HAP-1 (cell line): ENCODE data around the gene ADAMTS17.

Experiments
- DNase-seq, 2 experiments: peaks; one replicate each; pipeline ENCODE4 v3.0.0-alpha.2; 2016 to 2020; ENCODE audit warnings: low spot score in 2 of 2
- H3K27me3 ChIP-seq: fragments of 250-450 bp; sonication (Bioruptor Pico); 2 replicates; pipeline ENCODE4 v1.5.1; 2020; ENCODE audit warnings: low read depth, mild to moderate bottlenecking, moderate library complexity
- H3K36me3 ChIP-seq: fragments of 250-450 bp; sonication (Bioruptor Pico); replicated peaks from 2 replicates; pipeline ENCODE4 v1.5.1; 2020; ENCODE audit warnings: mild to moderate bottlenecking
- H3K4me1 ChIP-seq: fragments of 250-450 bp; sonication (Bioruptor Pico); 2 replicates; pipeline ENCODE4 v1.5.1; 2020; ENCODE audit warnings: mild to moderate bottlenecking
- H3K4me3 ChIP-seq: fragments of 250-450 bp; sonication (Bioruptor Pico); 2 replicates; pipeline ENCODE4 v1.5.1; 2020; ENCODE audit warnings: mild to moderate bottlenecking, moderate library complexity
- H3K9me3 ChIP-seq: fragments of 250-450 bp; sonication (Bioruptor Pico); 2 replicates; pipeline ENCODE4 v1.5.1; 2020; ENCODE audit warnings: mild to moderate bottlenecking, moderate library complexity
- in situ Hi-C: fragments of 300-500 bp; cut with MboI; formaldehyde crosslinking; loops from 3 replicates; pipeline ENCODE4 v1.14.3; 2020; ENCODE audit warnings: low sequenced_read_pairs, inconsistent platforms, mixed read lengths

ADAMTS17 gene

DNA sequence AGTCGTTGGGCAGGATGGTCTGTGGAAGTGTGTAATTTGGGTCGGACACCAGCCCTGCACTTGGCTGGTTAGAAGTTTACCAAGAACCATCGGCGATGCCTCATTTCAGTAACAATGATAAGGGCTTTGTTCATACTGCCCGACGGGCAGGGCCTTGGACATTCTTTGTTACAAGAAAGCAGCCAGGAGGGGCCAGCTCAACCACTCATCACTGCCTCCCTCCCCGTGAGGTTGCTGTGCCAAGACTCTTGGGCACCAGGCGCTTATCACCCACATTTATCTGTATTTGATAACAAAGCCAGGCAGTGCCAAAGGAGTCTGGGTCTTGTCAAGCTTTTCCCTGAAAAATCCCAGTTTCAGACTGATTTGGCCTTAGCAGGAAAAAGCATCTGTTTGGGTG is 235.0 kb downstream of the ADAMTS17 start:
- Histone ChIP-seq H3K4me1 (no peaks in the 10 kb centered on the region), H3K9me3 (no peaks in the 10 kb centered on the region), H3K27me3 (no peaks in the 10 kb centered on the region), H3K4me3 (no peak overlapping the region), H3K36me3 (no peaks in the 10 kb centered on the region)
- no peak for DNase-seq
- in situ Hi-C loops = no loop called here

DNA sequence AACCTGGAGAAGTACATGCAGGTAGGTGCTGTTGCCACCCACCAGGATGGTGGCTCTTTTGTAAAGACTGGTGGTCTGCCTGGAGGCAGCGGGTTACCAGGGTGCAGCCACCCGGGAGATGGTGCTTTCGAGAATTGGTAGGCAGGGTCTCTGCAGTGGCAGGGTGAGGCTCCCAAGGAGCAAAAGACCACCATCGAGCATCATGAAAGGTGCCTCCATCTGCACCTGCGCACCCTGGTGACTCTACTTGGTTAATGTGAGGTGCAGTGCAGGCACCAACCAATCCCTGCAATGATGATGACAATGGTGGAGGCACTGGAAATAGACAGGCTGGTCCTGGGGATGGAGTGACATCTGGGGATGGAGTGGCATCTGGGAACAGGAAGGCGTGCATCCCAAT is 236.7 kb downstream of the ADAMTS17 start:
- in situ Hi-C loops = no loop called here
- no peaks in the 10 kb centered on the region for H3K27me3 ChIP-seq
- no peak for DNase-seq

GRCh38 chr15:100104245-100104644 is 237.5 kb downstream of the ADAMTS17 start:
- no peak for DNase-seq
- no peaks in the 10 kb centered on the region for H3K4me1 ChIP-seq
- no peaks in the 10 kb centered on the region for H3K27me3 ChIP-seq
- H3K4me3 ChIP-seq = no peak overlapping the region
- in situ Hi-C loops = no loop called here
- no peaks in the 10 kb centered on the region for H3K9me3 ChIP-seq
- H3K36me3 ChIP-seq = no peaks in the 10 kb centered on the region

More for the DNA sequence above, 236.7 kb downstream of the ADAMTS17 start:
- H3K9me3 ChIP-seq = no peaks in the 10 kb centered on the region
- no peaks in the 10 kb centered on the region for H3K36me3 ChIP-seq
- no peak overlapping the region for H3K4me3 ChIP-seq
- no peaks in the 10 kb centered on the region for H3K4me1 ChIP-seq

GRCh38 chr15:100103828-100104227 is 237.9 kb downstream of the ADAMTS17 start:
- Histone ChIP-seq H3K27me3 (no peaks in the 10 kb centered on the region), H3K4me3 (no peak overlapping the region), H3K4me1 (no peaks in the 10 kb centered on the region), H3K36me3 (no peaks in the 10 kb centered on the region), H3K9me3 (no peaks in the 10 kb centered on the region)
- in situ Hi-C loops = no loop called here
- DNase-seq = no peak

GRCh38 chr15:100101426-100102089 is 240.2 kb downstream of the ADAMTS17 start:
- H3K27me3 ChIP-seq = no peaks in the 10 kb centered on the region
- no peak overlapping the region for H3K4me3 ChIP-seq
- no peaks in the 10 kb centered on the region for H3K4me1 ChIP-seq
- in situ Hi-C loops = no loop called here
- no peaks in the 10 kb centered on the region for H3K36me3 ChIP-seq
- no peaks in the 10 kb centered on the region for H3K9me3 ChIP-seq
- no peak for DNase-seq

- Histone ChIP-seq H3K27me3 (no peaks in the 10 kb centered on the region), H3K4me1 (no peaks in the 10 kb centered on the region), H3K36me3 (no peaks in the 10 kb centered on the region), H3K9me3 (no peaks in the 10 kb centered on the region), H3K4me3 (no peak overlapping the region)
- no peak for DNase-seq
- in situ Hi-C loops = no loop called here
Observed at GRCh38 chr15:100100926-100101325, 240.8 kb downstream of the ADAMTS17 start.

DNA sequence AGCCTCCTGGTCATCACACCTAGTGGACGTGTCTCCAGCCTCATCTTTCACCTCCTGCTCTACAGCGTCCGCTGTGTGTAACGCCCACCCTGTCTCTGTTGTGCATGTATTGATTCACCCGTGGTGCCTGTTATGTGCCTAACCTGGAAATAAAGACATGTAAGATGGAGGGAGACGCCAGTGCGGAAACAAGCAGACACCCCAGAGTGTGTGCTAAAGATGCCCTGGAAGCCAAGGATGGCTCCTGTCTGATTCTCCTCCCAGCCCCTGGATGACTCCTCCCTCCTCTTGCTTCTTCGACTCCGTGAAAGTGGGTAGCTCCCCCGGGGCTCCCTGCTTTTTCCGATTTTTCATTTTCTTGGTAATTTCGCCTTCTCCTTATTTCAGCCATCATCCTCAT is 241.8 kb downstream of the ADAMTS17 start:
- no peaks in the 10 kb centered on the region for H3K36me3 ChIP-seq
- no peaks in the 10 kb centered on the region for H3K9me3 ChIP-seq
- H3K4me3 ChIP-seq = no peak overlapping the region
- H3K4me1 ChIP-seq = no peaks in the 10 kb centered on the region
- no peak for DNase-seq
- in situ Hi-C loops = no loop called here
- no peaks in the 10 kb centered on the region for H3K27me3 ChIP-seq

- DNase-seq = no peak
Observed at GRCh38 chr15:100098705-100099104, 243.1 kb downstream of the ADAMTS17 start.

DNA sequence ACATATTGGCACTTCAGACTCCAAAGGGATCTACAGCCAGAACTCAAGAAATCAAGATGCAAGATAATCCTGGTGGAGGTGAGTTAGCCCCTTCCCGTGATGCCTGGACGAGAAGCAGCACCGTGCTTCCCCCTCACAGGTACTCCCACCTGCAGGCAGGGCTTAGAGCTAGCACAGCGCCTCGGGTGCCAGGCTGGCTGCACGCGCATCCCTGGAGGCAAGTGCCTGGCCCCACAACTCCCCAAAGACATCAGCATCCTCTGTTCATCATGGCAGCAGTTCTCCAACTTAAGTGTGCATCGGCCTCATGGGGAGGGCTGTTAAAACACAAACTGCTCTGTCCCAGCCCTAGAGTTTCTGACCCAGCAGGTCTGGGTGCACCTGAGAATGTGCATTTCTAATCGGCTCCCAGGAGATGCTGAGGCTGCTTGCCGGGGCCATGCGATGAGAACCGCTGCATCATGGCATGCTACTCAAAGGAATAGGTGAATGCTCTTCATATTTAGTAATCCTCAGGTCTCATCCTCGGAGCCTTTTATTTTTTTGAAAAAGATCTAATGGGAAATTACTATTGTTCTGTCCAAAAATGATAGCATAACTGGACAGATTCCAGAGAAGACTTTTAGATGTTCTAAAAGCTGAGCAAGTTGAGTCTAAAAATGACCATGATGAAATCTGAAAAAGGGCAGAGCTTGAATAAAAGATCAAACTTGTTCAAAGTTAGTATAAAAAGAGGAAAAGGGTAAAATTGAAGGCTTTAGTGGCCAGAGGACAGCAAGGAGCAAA is 244.2 kb downstream of the ADAMTS17 start:
- Histone ChIP-seq H3K36me3 (no peaks in the 10 kb centered on the region), H3K4me3 (no peak overlapping the region), H3K9me3 (no peaks in the 10 kb centered on the region), H3K4me1 (no peaks in the 10 kb centered on the region), H3K27me3 (no peaks in the 10 kb centered on the region)
- in situ Hi-C loops = no loop called here
- DNase-seq = no peak

More at GRCh38 chr15:100098705-100099104, 243.1 kb downstream of the ADAMTS17 start:
- no peaks in the 10 kb centered on the region for H3K27me3 ChIP-seq
- in situ Hi-C loops = no loop called here
- no peaks in the 10 kb centered on the region for H3K36me3 ChIP-seq
- H3K9me3 ChIP-seq = no peaks in the 10 kb centered on the region
- H3K4me1 ChIP-seq = no peaks in the 10 kb centered on the region
- no peak overlapping the region for H3K4me3 ChIP-seq

DNA sequence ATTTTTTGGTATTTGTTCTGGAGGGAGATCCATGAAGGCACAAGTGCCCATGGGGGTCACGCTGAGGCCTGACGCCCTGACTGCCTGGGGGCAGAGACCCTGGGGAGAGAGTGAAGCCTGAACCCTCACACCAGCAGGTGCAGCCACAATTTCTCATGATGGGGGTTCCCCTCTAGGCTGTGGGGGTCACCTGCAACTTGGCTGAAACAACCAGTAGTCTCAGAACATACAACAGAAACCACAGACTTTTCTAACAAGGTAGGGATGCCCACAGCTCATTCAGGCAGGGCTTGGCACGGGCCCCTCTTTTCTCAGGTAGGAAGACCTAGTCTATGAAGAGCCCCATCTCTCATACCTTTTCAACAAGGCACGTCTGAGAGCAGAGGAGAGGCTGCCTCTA is 245.1 kb downstream of the ADAMTS17 start:
- H3K4me1 ChIP-seq = no peaks in the 10 kb centered on the region
- H3K27me3 ChIP-seq = no peaks in the 10 kb centered on the region

DNA sequence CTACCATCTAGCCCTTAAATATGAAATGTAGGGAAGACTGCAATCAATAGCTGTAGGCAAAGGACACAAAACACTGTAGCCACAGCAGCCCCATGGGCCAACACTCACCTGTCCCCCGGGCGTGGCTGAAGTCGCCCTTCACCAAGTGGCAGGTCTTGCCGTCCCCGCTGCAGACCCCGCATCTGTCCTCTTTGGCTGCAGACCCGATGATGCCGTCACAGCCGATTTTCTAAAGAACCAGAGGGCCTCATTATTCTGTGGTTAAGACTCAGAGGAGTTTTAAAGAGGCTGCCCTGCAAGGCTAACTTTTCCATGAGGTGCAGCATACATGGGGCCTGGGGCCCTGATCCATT is 245.6 kb downstream of the ADAMTS17 start:
- Histone ChIP-seq H3K9me3 (no peaks in the 10 kb centered on the region), H3K36me3 (no peaks in the 10 kb centered on the region), H3K27me3 (no peaks in the 10 kb centered on the region), H3K4me3 (no peak overlapping the region), H3K4me1 (no peaks in the 10 kb centered on the region)
- DNase-seq = no peak
- in situ Hi-C loops = no loop called here

More for the DNA sequence above, 245.1 kb downstream of the ADAMTS17 start:
- DNase-seq = no peak
- H3K36me3 ChIP-seq = no peaks in the 10 kb centered on the region
- no peak overlapping the region for H3K4me3 ChIP-seq
- H3K9me3 ChIP-seq = no peaks in the 10 kb centered on the region
- in situ Hi-C loops = no loop called here

DNA sequence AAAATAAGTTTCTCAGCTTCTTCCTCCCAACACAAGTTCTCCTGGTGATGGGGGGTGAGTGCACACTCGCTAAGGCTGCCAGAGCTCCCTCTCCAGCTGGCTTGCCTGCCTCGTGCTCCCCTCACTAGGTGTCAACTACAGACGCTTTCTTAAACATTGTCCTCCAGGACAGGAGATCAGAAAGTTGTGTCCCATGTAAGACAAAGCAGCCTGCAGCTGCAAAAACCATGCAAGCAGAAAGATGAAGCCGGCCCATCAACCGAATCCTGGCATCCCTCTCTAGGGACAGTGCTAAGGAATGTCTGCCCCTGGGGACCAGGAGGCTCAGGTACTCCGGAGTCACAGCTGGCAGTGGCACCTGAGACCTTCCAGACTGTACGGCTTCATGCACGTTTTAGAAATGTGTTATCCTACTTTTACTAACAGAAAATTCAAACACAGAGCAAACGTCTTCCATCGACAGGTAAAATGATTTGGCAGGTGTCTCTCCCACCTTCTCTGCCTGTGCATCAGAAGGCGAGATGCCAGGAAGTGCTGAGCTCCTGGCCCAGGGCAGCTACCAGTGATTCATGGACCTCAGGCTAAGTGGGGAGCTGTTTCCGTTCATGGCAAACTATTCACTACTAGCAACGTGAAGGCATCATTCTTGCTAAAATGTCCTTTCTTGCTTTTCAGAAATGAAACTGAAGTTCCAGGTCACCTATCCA is 246.1 kb downstream of the ADAMTS17 start:
- in situ Hi-C loops = no loop called here
- no peaks in the 10 kb centered on the region for H3K4me1 ChIP-seq
- no peak for DNase-seq
- H3K36me3 ChIP-seq = no peaks in the 10 kb centered on the region
- no peak overlapping the region for H3K4me3 ChIP-seq
- H3K27me3 ChIP-seq = no peaks in the 10 kb centered on the region
- H3K9me3 ChIP-seq = no peaks in the 10 kb centered on the region

- Histone ChIP-seq H3K27me3 (no peaks in the 10 kb centered on the region), H3K4me3 (no peak overlapping the region), H3K36me3 (no peaks in the 10 kb centered on the region), H3K9me3 (no peaks in the 10 kb centered on the region), H3K4me1 (no peaks in the 10 kb centered on the region)
- DNase-seq = no peak
- in situ Hi-C loops = no loop called here
Observed at GRCh38 chr15:100094127-100094510, 247.7 kb downstream of the ADAMTS17 start.
